ENCODE results near the gene RPL14. TPM values are rescaled to one million over a fixed set of nuclear protein-coding genes. Genes with fewer than 3 reads are reported as not detected.

RPL14 gene
- total and polyA plus RNA-seq, 2 donors (not counting 3 experiments of a cell fraction or from before 2014, with no cell fraction given) = 961 to 1,947 TPM

- ChIA-PET CTCF (no interaction called here), POLR2A (no interaction called here)
- Histone ChIP-seq H3K9me3 (replicated peaks; ENCODE audit: control insufficient read depth, insufficient read depth, low read length) (no peaks in the 10 kb centered on the region), H3K79me2 (ENCODE audit: control insufficient read depth, insufficient read depth, low read length) (no peaks in the 10 kb centered on the region), H2AFZ (ENCODE audit: low read depth, low read length) (no peak overlapping the region), H3K4me2 (ENCODE audit: insufficient read depth, low read length) (no peak overlapping the region), H3K36me3 (ENCODE audit: control insufficient read depth in 2 of 2, extremely low read depth in 1 of 2, insufficient read depth in 2 of 2, low read length in 2 of 2) (no peaks in the 10 kb centered on the region), H4K20me1 (replicated peaks; ENCODE audit: control insufficient read depth, extremely low read depth, insufficient read depth, low read length) (no peaks in the 10 kb centered on the region), H3K27me3 (ENCODE audit: control insufficient read depth in 2 of 2, insufficient read depth in 2 of 2, low read length in 2 of 2) (no peaks in the 10 kb centered on the region), H3K4me1 (ENCODE audit: control insufficient read depth, extremely low read depth, insufficient read depth, low read length) (no peaks in the 10 kb centered on the region), H3K9me1 (replicated peaks; ENCODE audit: control insufficient read depth, extremely low read depth, insufficient read depth, low read length) (no peaks in the 10 kb centered on the region), H3K9ac (replicated peaks; ENCODE audit: extremely low read depth, insufficient read depth, low read length) (no peak overlapping the region), H3K4me3 (replicated peaks in 1 of 3; ENCODE audit: insufficient read depth in 1 of 3, low read depth in 1 of 3, low read length in 3 of 3) (no peak overlapping the region), H3K27ac (ENCODE audit: insufficient read depth, low read depth, low read length) (no peak overlapping the region)
- DNase-seq (ENCODE audit: low read depth, low spot score) (no peak), FAIRE-seq (no peak)
- no peak for TF ChIP-seq POLR2AphosphoS5 (IDR thresholded peaks at IDR 0.05; ENCODE audit: insufficient read depth, low read depth, low read length)
- no peak for TF ChIP-seq FOS (IDR thresholded peaks at IDR 0.05; ENCODE audit: borderline replicate concordance, insufficient read depth, low read length)
- no peak for TF ChIP-seq MYC (IDR thresholded peaks at IDR 0.05; ENCODE audit: low read depth, low read length)
- dilution Hi-C loops (cut with MboI; ENCODE audit: extremely low pct_ligation_motif_present, low sequenced_read_pairs) = no loop called here
- BruUV-seq (replicated peaks) = no TSS peak
- intact Hi-C loops (cut with micrococcal nuclease) = no loop called here
Measured at GRCh38 chr3:40422861-40423260, 34.3 kb upstream of the RPL14 start.

DNA sequence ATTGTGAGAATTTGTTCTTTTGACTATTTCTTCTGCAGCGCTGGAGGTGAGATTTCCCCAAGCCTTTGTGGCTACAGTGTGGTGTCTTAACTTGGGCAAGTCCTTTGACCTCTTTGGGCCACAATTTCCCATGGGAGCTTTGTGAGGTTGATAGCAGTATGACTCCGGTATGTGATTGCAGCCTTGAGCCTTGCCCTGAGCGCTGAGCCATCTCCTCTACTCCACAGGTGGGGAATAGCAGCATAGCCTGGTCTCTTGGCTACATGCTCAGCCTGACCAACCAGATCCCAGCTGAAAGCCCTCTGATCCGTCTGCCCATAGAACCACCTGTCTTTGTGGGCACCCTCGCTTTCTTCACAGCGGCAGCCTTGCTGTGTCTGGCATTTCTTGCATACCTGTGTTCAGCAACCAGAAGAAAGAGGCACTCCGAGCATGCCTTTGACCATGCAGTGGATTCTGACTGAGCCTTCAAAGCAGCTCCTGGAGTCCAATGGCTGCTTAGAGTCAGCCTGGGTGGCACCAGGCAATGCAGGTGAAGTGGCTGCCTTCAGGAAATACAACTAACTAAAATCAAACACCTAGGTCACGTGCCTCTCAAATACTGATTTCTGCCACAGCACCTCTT is 30.0 kb upstream of the RPL14 start:
- FAIRE-seq (no peak), DNase-seq (ENCODE audit: low read depth, low spot score) (no peak)
- Histone ChIP-seq H3K4me3 (replicated peaks in 1 of 3; ENCODE audit: insufficient read depth in 1 of 3, low read depth in 1 of 3, low read length in 3 of 3) (no peak overlapping the region), H4K20me1 (replicated peaks; ENCODE audit: control insufficient read depth, extremely low read depth, insufficient read depth, low read length) (no peaks in the 10 kb centered on the region), H3K9me3 (replicated peaks; ENCODE audit: control insufficient read depth, insufficient read depth, low read length) (no peaks in the 10 kb centered on the region), H3K4me1 (ENCODE audit: control insufficient read depth, extremely low read depth, insufficient read depth, low read length) (no peaks in the 10 kb centered on the region), H2AFZ (ENCODE audit: low read depth, low read length) (no peak overlapping the region), H3K27me3 (ENCODE audit: control insufficient read depth in 2 of 2, insufficient read depth in 2 of 2, low read length in 2 of 2) (no peaks in the 10 kb centered on the region), H3K4me2 (ENCODE audit: insufficient read depth, low read length) (no peak overlapping the region), H3K27ac (ENCODE audit: insufficient read depth, low read depth, low read length) (no peak overlapping the region), H3K9ac (replicated peaks; ENCODE audit: extremely low read depth, insufficient read depth, low read length) (no peak overlapping the region), H3K9me1 (replicated peaks; ENCODE audit: control insufficient read depth, extremely low read depth, insufficient read depth, low read length) (no peaks in the 10 kb centered on the region), H3K79me2 (ENCODE audit: control insufficient read depth, insufficient read depth, low read length) (no peaks in the 10 kb centered on the region), H3K36me3 (ENCODE audit: control insufficient read depth in 2 of 2, extremely low read depth in 1 of 2, insufficient read depth in 2 of 2, low read length in 2 of 2) (no peaks in the 10 kb centered on the region)
- intact Hi-C loops (cut with micrococcal nuclease) = no loop called here
- dilution Hi-C loops (cut with MboI; ENCODE audit: extremely low pct_ligation_motif_present, low sequenced_read_pairs) = no loop called here
- no TSS peak for BruUV-seq (replicated peaks)
- ChIA-PET CTCF (no interaction called here), POLR2A (no interaction called here)
- no peak for TF ChIP-seq FOS (IDR thresholded peaks at IDR 0.05; ENCODE audit: borderline replicate concordance, insufficient read depth, low read length)
- no peak for TF ChIP-seq CTCF (IDR thresholded peaks at IDR 0.05; ENCODE audit: extremely low read depth in 1 of 2, insufficient read depth in 1 of 2, low read depth in 1 of 2, low read length in 2 of 2)
- TF ChIP-seq MAX (IDR thresholded peaks at IDR 0.05; ENCODE audit: insufficient read depth, insufficient read length) = no peak
- TF ChIP-seq POLR2AphosphoS5 (IDR thresholded peaks at IDR 0.05; ENCODE audit: insufficient read depth, low read depth, low read length) = no peak
- TF ChIP-seq JUN (IDR thresholded peaks at IDR 0.05; ENCODE audit: borderline replicate concordance, insufficient read depth, insufficient read length, low read depth) = no peak
- TF ChIP-seq MYC (IDR thresholded peaks at IDR 0.05; ENCODE audit: low read depth, low read length) = no peak
- TF ChIP-seq EZH2 (IDR thresholded peaks at IDR 0.05; ENCODE audit: borderline replicate concordance, low read depth, low read length, severe bottlenecking) = no peak
- TF ChIP-seq POLR2A (IDR thresholded peaks at IDR 0.05; ENCODE audit: low read depth, low read length) = no peak
- TF ChIP-seq GATA2 (IDR thresholded peaks at IDR 0.05; ENCODE audit: insufficient read depth, insufficient read length, low read depth, low read length) = no peak
